HEK293 (cell line): ENCODE results near the gene RIPOR3.

Experiments used
- CTCF ChIA-PET: fragments of 350-600 bp; formaldehyde crosslinking; extraction: SDS; loops from one replicate; lab custom pipeline; 2021; ENCODE audit warnings: antibody characterized with exemption; lab: Yijun Ruan, JAX
- POLR2A ChIA-PET: fragments of 300-600 bp; formaldehyde crosslinking; extraction: SDS; loops from one replicate; lab custom pipeline; 2020; ENCODE audit warnings: antibody characterized with exemption, inconsistent platforms; lab: Yijun Ruan, JAX
- H3K27ac ChIP-seq: fragments of 200-500 bp; sonication (Bioruptor generic); 2 replicates; pipeline ENCODE4 v1.5.1; 2014; ENCODE audit warnings: low read depth, low read length, control low read depth, inconsistent platforms; ENCODE audit errors: extremely low read depth
- H3K36me3 ChIP-seq, 2 experiments: fragments of 200-500 bp in 1 of 2; sonication (Bioruptor generic) in 1 of 2; 1 replicate in 1 of 2; 2 replicates in 1 of 2; pipeline ENCODE4 v1.5.1; 2014 to 2017; ENCODE audit warnings: inconsistent platforms in 2 of 2, low read length in 2 of 2; ENCODE audit not compliant: control insufficient read depth in 2 of 2, insufficient read depth in 1 of 2
- H3K4me1 ChIP-seq: fragments of 200-500 bp; sonication (Bioruptor generic); 2 replicates; pipeline ENCODE4 v1.5.1; 2014; ENCODE audit warnings: mild to moderate bottlenecking, low read length, inconsistent platforms; ENCODE audit not compliant: control insufficient read depth, insufficient read depth
- H3K4me3 ChIP-seq: 2 replicates; pipeline ENCODE4 v1.5.1; 2011; ENCODE audit warnings: low read depth, mild to moderate bottlenecking, control low read depth, low read length, moderate library complexity
- H3K9me3 ChIP-seq: fragments of 200-500 bp; sonication (Bioruptor generic); 2 replicates; pipeline ENCODE4 v1.5.1; 2014; ENCODE audit warnings: low read depth, low read length, inconsistent platforms; ENCODE audit not compliant: control insufficient read depth, insufficient read depth
- EGR2 ChIP-seq: fragments of 450-650 bp; formaldehyde crosslinking; IDR thresholded peaks from 2 replicates; pipeline ENCODE4 v1.5.1; 2016; ENCODE audit warnings: low read depth, missing biosample characterization, missing genetic modification characterization
- MYNN ChIP-seq: fragments of 450-650 bp; formaldehyde crosslinking; IDR thresholded peaks from 2 replicates; pipeline ENCODE4 v1.5.1; 2016; ENCODE audit warnings: missing biosample characterization, missing genetic modification characterization, borderline replicate concordance
- PRDM1 ChIP-seq: fragments of 450-650 bp; formaldehyde crosslinking; IDR thresholded peaks from 2 replicates; pipeline ENCODE4; 2016; ENCODE audit warnings: missing biosample characterization, missing genetic modification characterization
- PRDM6 ChIP-seq: fragments of 450-650 bp; formaldehyde crosslinking; IDR thresholded peaks from 2 replicates; pipeline ENCODE4 v1.5.1; 2017; ENCODE audit warnings: missing biosample characterization, missing genetic modification characterization
- SALL2 ChIP-seq: fragments of 450-650 bp; formaldehyde crosslinking; IDR thresholded peaks from 2 replicates; pipeline ENCODE4 v1.5.0; 2017; ENCODE audit warnings: missing biosample characterization, mild to moderate bottlenecking, missing genetic modification characterization, borderline replicate concordance
- SCRT2 ChIP-seq: fragments of 450-650 bp; formaldehyde crosslinking; IDR thresholded peaks from 2 replicates; pipeline ENCODE4 v1.5.1; 2016; ENCODE audit warnings: missing biosample characterization, missing genetic modification characterization
- YY1 ChIP-seq: fragments of 450-650 bp; formaldehyde crosslinking; IDR thresholded peaks from 2 replicates; pipeline ENCODE4 v1.5.1; 2018; ENCODE audit warnings: missing biosample characterization, missing genetic modification characterization
- ZBTB26 ChIP-seq: fragments of 450-650 bp; formaldehyde crosslinking; optimal IDR thresholded peaks from 2 replicates; pipeline ENCODE3; 2016; ENCODE audit warnings: missing biosample characterization, mild to moderate bottlenecking, missing genetic modification characterization
- ZNF175 ChIP-seq: fragments of 450-650 bp; formaldehyde crosslinking; IDR thresholded peaks from 2 replicates; pipeline ENCODE4 v1.5.1; 2016; ENCODE audit warnings: missing biosample characterization, missing genetic modification characterization
- ZNF202 ChIP-seq: fragments of 450-650 bp; formaldehyde crosslinking; IDR thresholded peaks from 2 replicates; pipeline ENCODE4 v1.5.1; 2016; ENCODE audit warnings: missing biosample characterization, missing genetic modification characterization, borderline replicate concordance
- ZNF23 ChIP-seq: fragments of 450-650 bp; formaldehyde crosslinking; IDR thresholded peaks from 2 replicates; pipeline ENCODE4 v1.5.1; 2016; ENCODE audit warnings: missing biosample characterization, missing genetic modification characterization, borderline replicate concordance
- ZNF274 ChIP-seq, 2 experiments: fragments of 200-500 bp in 1 of 2; fragments of 450-650 bp in 1 of 2; sonication (Bioruptor generic) in 1 of 2; formaldehyde crosslinking in 1 of 2; IDR thresholded peaks; 2 replicates each; pipeline versions ENCODE4 v1.5.1 to v1.6.1; 2014 to 2016; ENCODE audit warnings: borderline replicate concordance in 1 of 2, inconsistent platforms in 1 of 2, low read length in 1 of 2, missing biosample characterization in 1 of 2, missing genetic modification characterization in 1 of 2
- ZNF311 ChIP-seq: fragments of 450-650 bp; formaldehyde crosslinking; IDR thresholded peaks from 2 replicates; pipeline ENCODE4 v1.5.1; 2017; ENCODE audit warnings: missing biosample characterization, missing genetic modification characterization, borderline replicate concordance
- ZNF335 ChIP-seq: fragments of 450-650 bp; formaldehyde crosslinking; conservative IDR thresholded peaks from 2 replicates; pipeline ENCODE4 v1.5.1; 2016; ENCODE audit warnings: missing biosample characterization, missing genetic modification characterization
- ZNF366 ChIP-seq: fragments of 450-650 bp; formaldehyde crosslinking; conservative IDR thresholded peaks from 2 replicates; pipeline ENCODE4 v1.5.1; 2016; ENCODE audit warnings: missing biosample characterization, missing genetic modification characterization
- ZNF391 ChIP-seq: fragments of 450-650 bp; formaldehyde crosslinking; IDR thresholded peaks from 2 replicates; pipeline ENCODE4 v1.5.1; 2016; ENCODE audit warnings: low read depth, missing biosample characterization, missing genetic modification characterization, borderline replicate concordance
- ZNF426 ChIP-seq: fragments of 450-650 bp; formaldehyde crosslinking; IDR thresholded peaks from 2 replicates; pipeline ENCODE4 v1.5.1; 2017; ENCODE audit warnings: missing biosample characterization, missing genetic modification characterization, mild to moderate bottlenecking, inconsistent platforms, moderate library complexity
- ZNF548 ChIP-seq: fragments of 450-650 bp; formaldehyde crosslinking; IDR thresholded peaks from 2 replicates; pipeline ENCODE4 v1.5.1; 2016; ENCODE audit warnings: missing biosample characterization, missing genetic modification characterization
- ZNF555 ChIP-seq: fragments of 450-650 bp; formaldehyde crosslinking; conservative IDR thresholded peaks from 2 replicates; pipeline ENCODE4 v1.5.1; 2017; ENCODE audit warnings: missing biosample characterization, mild to moderate bottlenecking, missing genetic modification characterization, inconsistent platforms
- ZNF623 ChIP-seq: fragments of 450-650 bp; formaldehyde crosslinking; IDR thresholded peaks from 2 replicates; pipeline ENCODE4 v1.5.1; 2016; ENCODE audit warnings: missing biosample characterization, missing genetic modification characterization
- ZNF747 ChIP-seq: fragments of 450-650 bp; formaldehyde crosslinking; IDR thresholded peaks from 2 replicates; pipeline ENCODE4 v1.5.1; 2016; ENCODE audit warnings: missing biosample characterization, missing genetic modification characterization
- ZNF777 ChIP-seq: fragments of 450-650 bp; formaldehyde crosslinking; IDR thresholded peaks from 2 replicates; pipeline ENCODE4 v1.5.1; 2017; ENCODE audit warnings: missing biosample characterization, missing genetic modification characterization, borderline replicate concordance
- ZNF837 ChIP-seq: fragments of 450-650 bp; formaldehyde crosslinking; IDR thresholded peaks from 2 replicates; pipeline ENCODE4 v1.5.1; 2016; ENCODE audit warnings: missing biosample characterization, missing genetic modification characterization
- TF ChIP-seq, protein P1 (sequence below): fragments of 450-650 bp; formaldehyde crosslinking; IDR thresholded peaks from 2 replicates; pipeline ENCODE4 v1.5.1; 2016; ENCODE audit warnings: missing biosample characterization, missing genetic modification characterization
- TF ChIP-seq, protein P2 (sequence below): fragments of 450-650 bp; formaldehyde crosslinking; IDR thresholded peaks from 2 replicates; pipeline ENCODE4 v1.5.1; 2016; ENCODE audit warnings: missing biosample characterization, missing genetic modification characterization

The RIPOR3 gene

DNA sequence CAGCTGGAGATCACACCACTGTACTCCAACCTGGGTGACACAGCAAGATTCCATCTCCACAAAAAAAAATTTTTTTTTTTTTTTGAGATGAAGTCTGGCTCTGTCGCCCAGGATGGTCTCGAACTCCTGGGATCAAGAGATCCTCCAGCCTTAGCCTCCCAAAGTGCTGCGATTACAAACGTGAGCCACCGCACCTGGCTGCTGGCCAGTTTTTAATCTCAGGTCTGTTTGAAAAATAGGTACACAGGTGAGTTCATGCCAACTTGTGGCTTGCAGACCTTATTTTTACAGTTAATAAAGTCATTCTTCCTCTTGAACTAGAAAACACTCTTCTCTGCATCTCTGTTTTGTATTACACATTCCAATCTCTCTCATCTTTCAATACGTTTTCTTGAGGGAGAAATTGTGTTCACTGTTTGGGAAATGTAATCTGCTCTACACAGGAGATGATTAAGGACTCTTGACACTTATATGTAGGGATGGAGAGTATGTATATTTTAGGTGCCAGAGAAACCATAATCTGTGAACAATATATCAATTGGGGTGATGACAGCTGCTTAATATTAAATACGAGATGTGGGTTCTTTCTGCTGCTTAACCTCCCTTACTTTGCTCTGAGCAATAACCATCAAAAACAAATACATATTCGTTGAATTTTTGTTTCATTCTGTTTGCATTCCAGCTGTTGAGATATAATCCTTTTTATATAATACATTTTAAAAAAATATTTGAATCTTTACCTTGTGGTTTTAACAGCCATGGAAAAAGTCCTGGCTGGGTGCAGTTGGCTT, 17.7 kb upstream of the RIPOR3 start:
- no peaks in the 10 kb centered on the region for H3K36me3 ChIP-seq
- ChIA-PET CTCF (interaction anchor here (0.7 to 1.2 kb wide), 2 partner anchors 41 to 73 kb away, joined by 3 to 5 read pairs; no protein-coding TSS in a partner anchor), POLR2A (no interaction called here)
- no peaks in the 10 kb centered on the region for H3K9me3 ChIP-seq
- no peaks in the 10 kb centered on the region for H3K4me1 ChIP-seq
- H3K27ac ChIP-seq, result no peak overlapping the region
- no peak for TF ChIP-seq ZNF391
- peak; percentile 58 for TF ChIP-seq PRDM6 (tag by site-specific recombination)
- H3K4me3 ChIP-seq, result no peak overlapping the region

- Histone ChIP-seq H3K27ac (no peak overlapping the region), H3K4me3 (no peak overlapping the region), H3K36me3 (no peaks in the 10 kb centered on the region), H3K9me3 (no peaks in the 10 kb centered on the region), H3K4me1 (0 out of 2 replicates have a peak, but pooled peaks cover 5% of the 10 kb centered on the region)
- POLR2A ChIA-PET, result no interaction called here
- TF ChIP-seq ZNF623 (tag by site-specific recombination) (no peak), MYNN (no peak), ZBTB26 (no peak), ZNF837 (tag by site-specific recombination) (no peak), ZNF391 (no peak), ZNF777 (no peak), ZNF426 (tag by site-specific recombination) (no peak), ZNF175 (no peak), ZNF366 (tag by site-specific recombination) (no peak), SALL2 (tag by site-specific recombination) (no peak), ZNF555 (no peak)
- TF ChIP-seq, protein P1, sequence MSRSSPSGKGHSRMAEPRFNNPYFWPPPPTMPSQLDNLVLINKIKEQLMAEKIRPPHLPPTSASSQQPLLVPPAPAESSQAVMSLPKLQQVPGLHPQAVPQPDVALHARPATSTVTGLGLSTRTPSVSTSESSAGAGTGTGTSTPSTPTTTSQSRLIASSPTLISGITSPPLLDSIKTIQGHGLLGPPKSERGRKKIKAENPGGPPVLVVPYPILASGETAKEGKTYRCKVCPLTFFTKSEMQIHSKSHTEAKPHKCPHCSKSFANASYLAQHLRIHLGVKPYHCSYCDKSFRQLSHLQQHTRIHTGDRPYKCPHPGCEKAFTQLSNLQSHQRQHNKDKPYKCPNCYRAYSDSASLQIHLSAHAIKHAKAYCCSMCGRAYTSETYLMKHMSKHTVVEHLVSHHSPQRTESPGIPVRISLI (tag by site-specific recombination), result no peak
- CTCF ChIA-PET, result interaction anchor here (2.0 kb wide), 1 partner anchor 9 kb away, joined by 9 read pairs; no protein-coding TSS in a partner anchor
Observed at GRCh38 chr20:50704971-50705370, 13.6 kb upstream of the RIPOR3 start.

DNA sequence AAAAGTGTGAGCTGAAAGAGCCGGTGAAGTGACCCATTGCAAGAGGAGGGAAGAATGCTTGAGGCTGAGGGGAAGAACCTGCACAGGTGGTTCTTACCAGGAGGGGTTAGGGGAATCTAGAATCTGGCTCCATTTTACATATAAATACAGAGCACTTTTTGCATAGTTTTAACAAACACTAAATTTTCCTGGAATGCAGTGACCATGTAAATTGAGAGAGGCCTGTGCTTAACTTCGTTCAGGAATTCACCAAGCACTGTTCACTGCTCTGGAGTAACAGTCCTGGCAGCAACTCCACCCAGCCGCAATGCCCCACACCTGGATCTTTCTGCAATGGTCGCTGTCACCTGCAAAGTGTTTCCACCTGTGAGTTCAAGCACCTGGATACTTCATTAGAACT, 13.2 kb upstream of the RIPOR3 start:
- Histone ChIP-seq H3K4me3 (no peak overlapping the region), H3K9me3 (no peaks in the 10 kb centered on the region), H3K36me3 (no peaks in the 10 kb centered on the region), H3K4me1 (0 out of 2 replicates have a peak, but pooled peaks cover 5% of the 10 kb centered on the region), H3K27ac (no peak overlapping the region)
- ChIA-PET POLR2A (no interaction called here), CTCF (interaction anchor here (2.0 kb wide), 1 partner anchor 9 kb away, joined by 9 read pairs; no protein-coding TSS in a partner anchor)
- TF ChIP-seq EGR2, result no peak
- TF ChIP-seq ZNF548 (tag by site-specific recombination), result no peak
- TF ChIP-seq PRDM1, result no peak
- TF ChIP-seq ZNF202, result no peak
- no peak for TF ChIP-seq SCRT2 (tag by site-specific recombination)
- no peak for TF ChIP-seq YY1 (tag by site-specific recombination)
- TF ChIP-seq ZNF311 (tag by site-specific recombination), result no peak
- TF ChIP-seq, protein P2, sequence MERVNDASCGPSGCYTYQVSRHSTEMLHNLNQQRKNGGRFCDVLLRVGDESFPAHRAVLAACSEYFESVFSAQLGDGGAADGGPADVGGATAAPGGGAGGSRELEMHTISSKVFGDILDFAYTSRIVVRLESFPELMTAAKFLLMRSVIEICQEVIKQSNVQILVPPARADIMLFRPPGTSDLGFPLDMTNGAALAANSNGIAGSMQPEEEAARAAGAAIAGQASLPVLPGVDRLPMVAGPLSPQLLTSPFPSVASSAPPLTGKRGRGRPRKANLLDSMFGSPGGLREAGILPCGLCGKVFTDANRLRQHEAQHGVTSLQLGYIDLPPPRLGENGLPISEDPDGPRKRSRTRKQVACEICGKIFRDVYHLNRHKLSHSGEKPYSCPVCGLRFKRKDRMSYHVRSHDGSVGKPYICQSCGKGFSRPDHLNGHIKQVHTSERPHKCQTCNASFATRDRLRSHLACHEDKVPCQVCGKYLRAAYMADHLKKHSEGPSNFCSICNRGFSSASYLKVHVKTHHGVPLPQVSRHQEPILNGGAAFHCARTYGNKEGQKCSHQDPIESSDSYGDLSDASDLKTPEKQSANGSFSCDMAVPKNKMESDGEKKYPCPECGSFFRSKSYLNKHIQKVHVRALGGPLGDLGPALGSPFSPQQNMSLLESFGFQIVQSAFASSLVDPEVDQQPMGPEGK (tag by site-specific recombination), result no peak
- no peak for TF ChIP-seq ZNF274 (IDR thresholded peaks at IDR 0.05; ENCODE audit: low read length)
- TF ChIP-seq ZNF274 (tag by site-specific recombination; IDR thresholded peaks at IDR 0.05; ENCODE audit: borderline replicate concordance), result no peak
- no peak for TF ChIP-seq ZNF747 (tag by site-specific recombination)
- TF ChIP-seq ZNF23 (tag by site-specific recombination), result no peak
- no peak for TF ChIP-seq ZNF335 (tag by site-specific recombination)
